HG03060 (cell line): ENCODE measurements around the gene SIRT1.
"Not testable (repeated sequence)": the region's sequence is repeated elsewhere in the genome, so short reads cannot be mapped to it uniquely, and the experiment has no call there.

Experiments used
- ATAC-seq: cut with Tn5 transposase; IDR thresholded peaks from one replicate; pipeline ENCODE4 v1.9.1; 2021; ENCODE audit warnings: low read depth, moderate number of reproducible peaks; ENCODE audit not compliant: unreplicated experiment

The SIRT1 gene

DNA sequence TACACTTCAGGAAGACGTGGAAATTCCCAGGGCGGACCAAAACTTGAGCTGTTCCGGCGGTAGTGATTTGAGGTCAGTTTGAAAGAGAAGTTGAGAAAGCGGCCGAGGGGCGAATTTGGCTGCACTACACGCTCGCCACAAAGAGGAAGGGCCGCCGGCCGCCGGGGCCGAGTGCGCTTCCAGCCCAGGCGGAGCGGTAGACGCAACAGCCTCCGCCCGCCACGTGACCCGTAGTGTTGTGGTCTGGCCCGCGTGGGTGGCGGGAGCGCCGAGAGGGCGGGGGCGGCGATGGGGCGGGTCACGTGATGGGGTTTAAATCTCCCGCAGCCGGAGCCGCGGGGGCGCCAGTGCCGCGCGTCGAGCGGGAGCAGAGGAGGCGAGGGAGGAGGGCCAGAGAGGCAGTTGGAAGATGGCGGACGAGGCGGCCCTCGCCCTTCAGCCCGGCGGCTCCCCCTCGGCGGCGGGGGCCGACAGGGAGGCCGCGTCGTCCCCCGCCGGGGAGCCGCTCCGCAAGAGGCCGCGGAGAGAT lies at the start of gene SIRT1:
Gene SIRT1, plus strand, starts transcription at position 344 of the 529 bp plus-strand sequence. Its CDS starts 66 bp downstream, at position 410.
- peak; percentile 80 for ATAC-seq

DNA sequence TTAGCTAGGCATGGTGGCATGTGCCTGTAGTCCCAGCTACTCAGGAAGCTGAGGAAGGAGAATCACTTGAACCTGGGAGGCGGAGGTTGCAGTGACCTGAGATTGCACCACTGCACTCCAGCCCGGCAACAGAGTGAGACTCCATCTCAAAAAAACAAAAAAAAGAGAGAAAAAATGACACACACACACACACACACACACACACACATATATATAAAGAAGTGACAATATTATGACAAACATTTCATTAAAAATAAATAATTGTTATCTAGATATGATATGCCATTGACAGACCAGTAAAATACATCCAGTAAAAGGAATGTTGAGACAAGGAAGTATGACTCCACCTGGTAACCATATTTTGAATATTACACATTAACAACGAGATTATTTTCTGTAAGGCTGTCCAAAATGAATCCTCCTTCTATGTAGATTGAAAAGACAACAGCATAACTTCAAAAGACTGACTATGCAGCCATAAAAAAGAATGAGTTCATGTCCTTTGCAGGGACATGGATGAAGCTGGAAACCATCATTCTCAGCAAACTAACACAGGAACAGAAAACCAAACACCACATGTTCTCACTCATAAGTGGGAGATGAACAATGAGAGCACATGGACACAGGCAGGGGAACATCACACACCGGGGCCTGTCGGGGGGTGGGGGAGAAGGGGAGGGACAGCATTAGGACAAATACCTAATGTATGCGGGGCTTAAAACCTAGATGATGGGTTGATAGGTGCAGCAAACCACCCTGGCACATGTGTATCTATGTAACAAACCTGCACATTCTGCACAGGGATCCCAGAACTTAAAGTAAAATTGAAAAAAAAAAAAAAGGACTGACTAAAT lies 48.7 kb upstream of the SIRT1 start:
- not testable (repeated sequence) for ATAC-seq

- ATAC-seq: no peak
Measured at GRCh38 chr10:67836488-67836887, 48.0 kb upstream of the SIRT1 start.

GRCh38 chr10:67836972-67837371 lies 47.5 kb upstream of the SIRT1 start:
- no peak for ATAC-seq

GRCh38 chr10:67837541-67838314 lies 46.7 kb upstream of the SIRT1 start, which contains the start of gene DNAJC12:
Gene DNAJC12, minus strand, starts transcription at chr10:67838188. Its CDS starts 177 bp downstream, at chr10:67838011.
- no peak for ATAC-seq

- not testable (repeated sequence) for ATAC-seq
Measured at GRCh38 chr10:67839511-67839910, 44.9 kb upstream of the SIRT1 start.

DNA sequence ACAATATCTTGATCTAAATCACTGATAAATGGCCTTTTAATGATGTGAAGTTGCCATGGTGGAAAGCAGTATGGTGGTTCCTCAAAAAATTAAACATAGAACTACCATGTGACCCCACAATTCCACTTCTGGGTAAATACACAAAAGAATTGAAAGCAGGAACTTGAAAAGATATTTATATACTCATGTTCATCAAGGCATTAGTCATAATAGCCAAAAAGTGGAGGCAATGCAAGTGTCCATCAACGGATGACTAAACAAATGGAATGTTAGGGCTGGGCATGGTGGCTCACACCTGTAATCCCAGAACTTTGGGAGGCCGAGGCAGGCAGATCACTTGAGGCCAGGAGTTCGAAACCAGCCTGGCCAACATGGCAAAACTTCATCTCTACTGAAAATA lies 44.5 kb upstream of the SIRT1 start:
- ATAC-seq: no peak

DNA sequence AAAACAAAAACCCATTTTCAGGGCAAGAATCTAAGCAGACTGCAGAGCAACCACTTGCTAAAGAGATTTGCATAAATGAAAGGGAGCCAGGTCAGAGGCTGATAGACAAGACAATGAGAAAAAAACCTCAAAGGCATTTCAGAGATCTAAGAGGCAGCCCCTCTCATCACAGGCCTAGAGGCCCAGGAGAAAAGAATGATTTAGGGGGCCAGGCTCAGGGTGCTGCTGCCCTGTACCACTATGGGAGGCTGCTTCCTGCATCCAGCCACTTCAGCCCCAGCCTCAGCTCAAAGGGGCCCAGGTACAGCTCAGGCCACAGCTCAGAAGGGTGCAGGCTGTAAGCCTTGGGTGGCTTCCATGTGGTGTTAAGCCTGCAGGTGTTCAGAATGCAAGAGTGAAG lies 42.7 kb upstream of the SIRT1 start:
- ATAC-seq: no peak

- ATAC-seq: no peak
Measured at GRCh38 chr10:67843284-67843683, 41.2 kb upstream of the SIRT1 start.

DNA sequence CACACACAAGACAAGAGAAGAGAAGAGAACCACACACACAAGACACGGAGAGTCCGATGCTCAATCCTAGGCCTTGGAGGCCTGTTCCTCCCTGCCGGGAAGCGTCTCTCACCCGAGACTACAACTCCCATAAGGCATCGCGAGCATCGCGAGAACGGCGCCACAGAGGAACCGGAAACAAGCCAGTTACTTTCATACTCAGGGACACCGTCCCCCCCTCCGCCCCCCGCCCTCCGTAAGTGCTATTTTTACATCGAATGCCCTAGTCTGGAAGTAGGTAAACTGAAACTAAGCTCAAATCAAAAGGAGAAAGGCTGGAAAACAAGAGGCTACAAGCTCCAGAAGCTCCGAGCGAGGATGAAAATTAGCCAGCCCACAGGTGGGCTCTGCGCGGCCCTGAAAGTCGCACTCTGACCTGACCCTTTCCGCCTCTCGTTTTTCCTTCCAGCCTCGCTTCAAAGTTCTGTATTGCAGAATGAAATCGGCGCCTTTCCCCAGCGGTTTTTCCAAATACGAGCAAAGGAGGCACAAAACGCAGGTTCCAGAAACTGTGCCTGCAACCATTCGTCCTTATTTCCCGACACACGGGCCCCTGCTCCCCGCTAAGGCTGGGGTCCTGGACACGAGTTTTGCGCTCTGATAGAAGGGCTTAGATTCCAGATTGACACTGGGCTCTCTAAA lies 35.0 kb upstream of the SIRT1 start:
- peak; percentile 92 for ATAC-seq

DNA sequence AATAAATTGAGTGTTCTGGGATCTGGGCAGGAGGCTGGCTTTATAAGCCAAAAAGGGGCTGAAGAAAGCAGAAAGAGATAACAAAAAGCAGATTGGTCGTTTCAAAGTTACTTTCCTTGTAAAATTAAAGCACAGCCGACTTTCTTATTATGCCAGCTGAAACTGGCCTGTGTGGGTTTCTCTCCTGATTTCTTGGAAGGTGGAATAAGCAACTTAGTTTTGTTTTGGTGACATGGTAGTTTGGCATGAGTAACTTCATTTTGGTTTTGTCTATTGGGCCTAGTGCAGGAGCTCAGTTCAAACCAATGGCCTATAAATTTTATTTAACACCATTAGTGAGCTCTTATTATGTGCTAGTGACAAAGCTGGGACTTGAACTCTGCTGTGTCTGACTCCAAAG lies 33.3 kb upstream of the SIRT1 start:
- no peak for ATAC-seq

- ATAC-seq: no peak
Measured at GRCh38 chr10:67852761-67853160, 31.7 kb upstream of the SIRT1 start.

DNA sequence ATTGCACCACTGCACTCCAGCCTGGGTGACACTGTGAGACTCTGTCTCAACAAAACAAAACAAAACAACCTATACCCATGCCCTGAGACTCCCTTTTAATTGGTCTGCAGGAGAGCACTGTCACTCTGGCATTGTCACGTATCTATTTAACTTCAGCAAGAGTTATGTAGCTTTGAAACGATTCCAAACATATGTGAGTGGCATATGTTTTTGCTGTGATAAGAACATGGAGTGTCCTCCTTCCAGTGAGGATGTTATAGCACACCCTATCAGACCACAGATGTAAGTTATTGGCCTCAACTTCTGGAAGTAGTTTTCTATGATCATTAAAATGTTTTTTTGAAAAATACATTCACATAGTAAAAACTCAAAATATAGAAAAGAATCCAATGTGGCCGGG lies 30.9 kb upstream of the SIRT1 start:
- no peak for ATAC-seq

GRCh38 chr10:67858971-67859370 lies 25.5 kb upstream of the SIRT1 start:
- no peak for ATAC-seq

- no peak for ATAC-seq
Measured at GRCh38 chr10:67861750-67862432, 22.6 kb upstream of the SIRT1 start.

GRCh38 chr10:67863094-67863493 lies 21.4 kb upstream of the SIRT1 start:
- ATAC-seq: no peak

DNA sequence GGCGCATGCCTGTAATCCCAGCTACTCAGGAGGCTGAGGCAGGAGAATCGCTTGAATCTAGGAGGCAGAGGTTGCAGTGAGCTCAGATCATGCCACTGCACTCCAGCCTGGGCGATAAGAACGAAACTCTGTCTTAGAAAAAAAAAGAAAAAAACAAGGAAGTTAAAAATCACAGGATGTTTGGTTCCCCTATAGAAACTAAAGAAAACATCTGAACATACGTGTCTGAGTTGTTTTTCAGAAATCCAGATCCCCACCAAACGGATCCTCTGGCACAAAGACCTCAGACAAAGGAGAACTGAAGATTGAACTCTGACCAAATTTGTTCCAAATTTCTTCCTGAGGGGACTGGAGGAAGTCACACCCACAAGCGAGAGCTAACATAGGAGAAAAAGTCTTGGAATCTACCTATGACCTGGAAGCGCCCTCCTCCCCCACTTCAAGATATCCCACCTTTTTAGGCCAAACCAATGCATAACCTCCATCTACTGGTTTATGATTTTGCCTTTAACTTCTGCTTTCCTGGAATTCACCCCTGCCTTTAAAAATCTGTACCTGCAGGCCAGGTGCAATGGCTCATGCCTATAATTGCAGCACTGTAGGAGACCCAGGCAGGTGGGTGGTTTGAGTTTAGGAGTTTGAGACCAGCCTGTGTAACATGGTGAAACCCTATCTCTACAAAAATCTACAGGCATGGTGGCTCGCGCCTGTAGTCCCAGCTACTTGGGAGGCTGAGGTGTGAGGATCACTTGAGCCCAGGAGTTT lies 19.7 kb upstream of the SIRT1 start:
- no peak for ATAC-seq

DNA sequence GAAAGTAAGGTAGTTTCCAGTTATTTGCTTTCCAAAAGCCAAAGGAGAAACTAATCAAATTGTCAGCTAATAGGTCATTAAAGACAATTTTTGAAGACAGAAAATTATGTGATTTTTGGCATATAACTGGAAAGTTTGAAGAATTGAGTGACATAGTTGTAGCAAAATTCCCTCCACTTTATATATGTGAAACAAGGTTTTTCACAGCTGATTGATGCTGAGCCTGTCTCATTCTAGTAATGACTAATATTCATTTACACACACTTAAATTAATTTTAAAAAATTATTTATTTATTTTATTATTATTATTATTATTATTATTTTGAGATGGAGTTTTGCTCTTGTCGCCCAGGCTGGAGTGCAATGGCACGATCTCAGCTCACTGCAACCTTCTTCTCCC lies 16.3 kb upstream of the SIRT1 start:
- no peak for ATAC-seq

DNA sequence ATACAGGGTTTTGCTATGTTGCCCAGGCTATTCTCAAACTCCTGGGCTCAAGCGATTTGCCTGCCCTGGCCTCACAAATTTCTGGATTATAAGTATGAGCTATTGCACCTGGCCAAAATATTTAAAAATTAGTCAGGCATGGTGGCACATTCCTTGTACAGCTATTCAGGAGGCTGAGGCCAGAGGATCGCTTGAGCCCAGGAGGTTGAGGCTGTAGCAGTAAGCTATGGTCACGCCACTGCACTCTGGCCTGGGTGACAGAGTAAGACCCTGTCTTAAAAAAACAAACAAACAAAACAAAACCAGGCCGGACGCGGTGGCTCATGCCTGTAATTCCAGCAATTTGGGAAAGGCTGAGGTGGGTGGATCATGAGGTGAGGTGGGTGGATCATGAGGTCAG lies 14.5 kb upstream of the SIRT1 start:
- no peak for ATAC-seq
